HEK293 (cell line): Measurements from ENCODE around the gene KCTD2.

Source experiments
- BCL11A ChIP-seq: fragments of 450-650 bp; formaldehyde crosslinking; IDR thresholded peaks from 2 replicates; pipeline ENCODE4 v1.5.1; 2016; ENCODE audit warnings: low read depth, missing biosample characterization, missing genetic modification characterization
- BCL11B ChIP-seq: fragments of 450-650 bp; formaldehyde crosslinking; IDR thresholded peaks from 2 replicates; pipeline ENCODE4 v1.5.1; 2016; ENCODE audit warnings: low read depth, missing biosample characterization, missing genetic modification characterization
- FEZF1 ChIP-seq: fragments of 450-650 bp; formaldehyde crosslinking; IDR thresholded peaks from 2 replicates; pipeline ENCODE4 v1.5.1; 2016; ENCODE audit warnings: missing biosample characterization, missing genetic modification characterization
- INSM2 ChIP-seq: fragments of 450-650 bp; formaldehyde crosslinking; IDR thresholded peaks from 2 replicates; pipeline ENCODE4 v1.5.1; 2016; ENCODE audit warnings: missing biosample characterization, missing genetic modification characterization
- KLF17 ChIP-seq: fragments of 450-650 bp; formaldehyde crosslinking; IDR thresholded peaks from 2 replicates; pipeline ENCODE4 v1.5.1; 2016; ENCODE audit warnings: missing biosample characterization, missing genetic modification characterization
- YY1 ChIP-seq: fragments of 450-650 bp; formaldehyde crosslinking; IDR thresholded peaks from 2 replicates; pipeline ENCODE4 v1.5.1; 2018; ENCODE audit warnings: missing biosample characterization, missing genetic modification characterization
- ZBTB21 ChIP-seq: fragments of 450-650 bp; formaldehyde crosslinking; IDR thresholded peaks from 2 replicates; pipeline ENCODE4 v1.5.1; 2017; ENCODE audit warnings: missing biosample characterization, missing genetic modification characterization
- ZBTB26 ChIP-seq: fragments of 450-650 bp; formaldehyde crosslinking; optimal IDR thresholded peaks from 2 replicates; pipeline ENCODE3; 2016; ENCODE audit warnings: missing biosample characterization, mild to moderate bottlenecking, missing genetic modification characterization
- ZBTB7A ChIP-seq: fragments of 450-650 bp; formaldehyde crosslinking; IDR thresholded peaks from 2 replicates; pipeline ENCODE4 v1.5.1; 2016; ENCODE audit warnings: low read depth, missing biosample characterization, missing genetic modification characterization
- ZFP41 ChIP-seq: fragments of 450-650 bp; formaldehyde crosslinking; IDR thresholded peaks from 2 replicates; pipeline ENCODE4 v1.5.1; 2016; ENCODE audit warnings: missing biosample characterization, missing genetic modification characterization, borderline replicate concordance
- ZFP69B ChIP-seq: fragments of 450-650 bp; formaldehyde crosslinking; IDR thresholded peaks from 2 replicates; pipeline ENCODE4 v1.5.1; 2016; ENCODE audit warnings: missing biosample characterization, missing genetic modification characterization
- ZIC2 ChIP-seq: fragments of 450-650 bp; formaldehyde crosslinking; IDR thresholded peaks from 2 replicates; pipeline ENCODE4 v1.5.1; 2016; ENCODE audit warnings: missing biosample characterization, missing genetic modification characterization
- ZNF148 ChIP-seq: fragments of 450-650 bp; formaldehyde crosslinking; IDR thresholded peaks from 2 replicates; pipeline ENCODE4 v1.5.0; 2017; ENCODE audit warnings: missing biosample characterization, missing genetic modification characterization, borderline replicate concordance
- ZNF16 ChIP-seq: fragments of 450-650 bp; formaldehyde crosslinking; IDR thresholded peaks from 2 replicates; pipeline ENCODE4 v1.5.1; 2016; ENCODE audit warnings: low read depth, missing biosample characterization, missing genetic modification characterization
- ZNF211 ChIP-seq: fragments of 450-650 bp; formaldehyde crosslinking; IDR thresholded peaks from 2 replicates; pipeline ENCODE4 v1.5.1; 2016; ENCODE audit warnings: low read depth, missing biosample characterization, missing genetic modification characterization
- ZNF214 ChIP-seq: fragments of 450-650 bp; formaldehyde crosslinking; IDR thresholded peaks from 2 replicates; pipeline ENCODE4 v1.5.1; 2017; ENCODE audit warnings: missing biosample characterization, mild to moderate bottlenecking, missing genetic modification characterization, borderline replicate concordance
- ZNF221 ChIP-seq: fragments of 450-650 bp; formaldehyde crosslinking; IDR thresholded peaks from 2 replicates; pipeline ENCODE4 v1.5.1; 2017; ENCODE audit warnings: missing biosample characterization, missing genetic modification characterization, borderline replicate concordance
- ZNF23 ChIP-seq: fragments of 450-650 bp; formaldehyde crosslinking; IDR thresholded peaks from 2 replicates; pipeline ENCODE4 v1.5.1; 2016; ENCODE audit warnings: missing biosample characterization, missing genetic modification characterization, borderline replicate concordance
- ZNF302 ChIP-seq: fragments of 450-650 bp; formaldehyde crosslinking; IDR thresholded peaks from 2 replicates; pipeline ENCODE4 v1.5.1; 2016; ENCODE audit warnings: missing biosample characterization, missing genetic modification characterization, low read depth
- ZNF311 ChIP-seq: fragments of 450-650 bp; formaldehyde crosslinking; IDR thresholded peaks from 2 replicates; pipeline ENCODE4 v1.5.1; 2017; ENCODE audit warnings: missing biosample characterization, missing genetic modification characterization, borderline replicate concordance
- ZNF391 ChIP-seq: fragments of 450-650 bp; formaldehyde crosslinking; IDR thresholded peaks from 2 replicates; pipeline ENCODE4 v1.5.1; 2016; ENCODE audit warnings: low read depth, missing biosample characterization, missing genetic modification characterization, borderline replicate concordance
- ZNF416 ChIP-seq: fragments of 450-650 bp; formaldehyde crosslinking; IDR thresholded peaks from 2 replicates; pipeline ENCODE4 v1.5.1; 2016; ENCODE audit warnings: missing biosample characterization, missing genetic modification characterization
- ZNF433 ChIP-seq: fragments of 450-650 bp; formaldehyde crosslinking; IDR thresholded peaks from 2 replicates; pipeline ENCODE4 v1.5.1; 2016; ENCODE audit warnings: missing biosample characterization, missing genetic modification characterization, low read depth
- ZNF514 ChIP-seq: fragments of 450-650 bp; formaldehyde crosslinking; IDR thresholded peaks from 2 replicates; pipeline ENCODE4 v1.5.1; 2016; ENCODE audit warnings: missing biosample characterization, missing genetic modification characterization
- ZNF561 ChIP-seq: fragments of 450-650 bp; IDR thresholded peaks from 2 replicates; pipeline ENCODE4 v1.5.1; 2018; ENCODE audit warnings: missing biosample characterization, missing genetic modification characterization, borderline replicate concordance
- ZNF585B ChIP-seq: fragments of 450-650 bp; formaldehyde crosslinking; IDR thresholded peaks from 2 replicates; pipeline ENCODE4 v1.5.1; 2016; ENCODE audit warnings: missing biosample characterization, missing genetic modification characterization
- ZNF629 ChIP-seq: fragments of 450-650 bp; formaldehyde crosslinking; IDR thresholded peaks from 2 replicates; pipeline ENCODE4 v1.5.1; 2017; ENCODE audit warnings: missing biosample characterization, missing genetic modification characterization
- ZNF654 ChIP-seq: fragments of 450-650 bp; formaldehyde crosslinking; IDR thresholded peaks from 2 replicates; pipeline ENCODE4 v1.5.1; 2016; ENCODE audit warnings: low read depth, missing biosample characterization, missing genetic modification characterization
- ZNF704 ChIP-seq: fragments of 450-650 bp; formaldehyde crosslinking; IDR thresholded peaks from 2 replicates; pipeline ENCODE4 v1.5.1; 2016; ENCODE audit warnings: missing biosample characterization, missing genetic modification characterization
- ZNF837 ChIP-seq: fragments of 450-650 bp; formaldehyde crosslinking; IDR thresholded peaks from 2 replicates; pipeline ENCODE4 v1.5.1; 2016; ENCODE audit warnings: missing biosample characterization, missing genetic modification characterization

Gene KCTD2

GRCh38 chr17:75034236-75034908 lies 12.7 kb upstream of the KCTD2 start (continued):
- TF ChIP-seq BCL11B (tag by site-specific recombination) (peak; percentile 83), INSM2 (tag by site-specific recombination) (peak; percentile 84), ZNF221 (tag by site-specific recombination) (peak; percentile 89; the same call in 1 of the 2 replicates), ZNF391 (peak; percentile 97), BCL11A (peak; percentile 85), ZNF514 (no peak), ZNF311 (tag by site-specific recombination) (no peak), ZNF23 (tag by site-specific recombination) (no peak), ZNF302 (tag by site-specific recombination) (no peak), ZNF585B (no peak), ZNF148 (tag by site-specific recombination) (peak; percentile 30; the same call in 1 of the 2 replicates), ZBTB21 (tag by site-specific recombination) (no peak), ZNF416 (tag by site-specific recombination) (0 out of 2 replicates have a peak, but pooled peaks have one; percentile 8), ZNF214 (no peak), ZNF837 (tag by site-specific recombination) (no peak; the same call in 1 of the 2 replicates), FEZF1 (tag by site-specific recombination) (peak; percentile 5; the same call in 1 of the 2 replicates), ZNF211 (tag by site-specific recombination) (no peak), ZFP69B (tag by site-specific recombination) (peak; percentile 53; the same call in 1 of the 2 replicates), ZNF704 (tag by site-specific recombination) (no peak), ZBTB26 (tag by site-specific recombination) (peak; percentile 67), ZBTB7A (peak; percentile 94), ZIC2 (tag by site-specific recombination) (peak; percentile 68), ZNF16 (no peak), ZNF561 (peak; percentile 83), ZNF433 (tag by site-specific recombination) (no peak), ZFP41 (no peak), YY1 (tag by site-specific recombination) (peak; percentile 82), ZNF654 (tag by site-specific recombination) (no peak), ZNF629 (tag by site-specific recombination) (0 out of 2 replicates have a peak, but pooled peaks have one; percentile 9), KLF17 (tag by site-specific recombination) (peak; percentile 78)
